Omental fat pad (tissue), 4 donors: ENCODE data around the gene KIF5A. TPM values are rescaled to one million over a fixed set of nuclear protein-coding genes. Genes with fewer than 3 reads are reported as not detected.
A peak's percentile ranks its signal among the peaks of the same experiment; 100 is the strongest.

ENCODE experiments used
- ATAC-seq: fragments of 150-250 bp; one replicate; pipeline ENCODE4 v1.9.1; 2016; ENCODE audit warnings: mild to moderate bottlenecking, moderate library complexity; ENCODE audit not compliant: low FRiP score
- DNase-seq: peaks from one replicate; pipeline ENCODE4 v3.0.0-alpha.2; 2019; ENCODE audit warnings: low spot score
- CTCF ChIP-seq, 3 donors: fragments of 450-650 bp; IDR thresholded peaks; one replicate each; pipeline ENCODE4 v1.5.1; 2016 to 2017; ENCODE audit warnings: antibody characterized with exemption in 3 of 3, mild to moderate bottlenecking in 3 of 3, moderate library complexity in 2 of 3
- total RNA-seq, 4 donors: library from RNA; depleted of rRNA; stranded (reverse); fragments of >200 nt; gene quantifications; one replicate each; pipeline ENCODE4 v1.1.0, GENCODE V29; 2016

KIF5A gene
- total RNA-seq, 4 donors from 2014 or later: 0.09 to 0.13 TPM; not detected in 2

- TF ChIP-seq CTCF (IDR thresholded peaks at IDR 0.05): no peak
- ATAC-seq: no peak
- no peak for DNase-seq
Observed at GRCh38 chr12:57628280-57629191, 78.7 kb downstream of the KIF5A start.

- no peak for TF ChIP-seq CTCF (IDR thresholded peaks at IDR 0.05)
- DNase-seq (no peak), ATAC-seq (no peak)
Observed at GRCh38 chr12:57629897-57630471, 80.1 kb downstream of the KIF5A start.

- ATAC-seq (no peak), DNase-seq (no peak)
- no peak for TF ChIP-seq CTCF (IDR thresholded peaks at IDR 0.05)
Observed at GRCh38 chr12:57630891-57631433, 81.1 kb downstream of the KIF5A start.

GRCh38 chr12:57631566-57632072 lies 81.8 kb downstream of the KIF5A start:
- DNase-seq (no peak), ATAC-seq (no peak)
- TF ChIP-seq CTCF (IDR thresholded peaks at IDR 0.05): no peak

DNA sequence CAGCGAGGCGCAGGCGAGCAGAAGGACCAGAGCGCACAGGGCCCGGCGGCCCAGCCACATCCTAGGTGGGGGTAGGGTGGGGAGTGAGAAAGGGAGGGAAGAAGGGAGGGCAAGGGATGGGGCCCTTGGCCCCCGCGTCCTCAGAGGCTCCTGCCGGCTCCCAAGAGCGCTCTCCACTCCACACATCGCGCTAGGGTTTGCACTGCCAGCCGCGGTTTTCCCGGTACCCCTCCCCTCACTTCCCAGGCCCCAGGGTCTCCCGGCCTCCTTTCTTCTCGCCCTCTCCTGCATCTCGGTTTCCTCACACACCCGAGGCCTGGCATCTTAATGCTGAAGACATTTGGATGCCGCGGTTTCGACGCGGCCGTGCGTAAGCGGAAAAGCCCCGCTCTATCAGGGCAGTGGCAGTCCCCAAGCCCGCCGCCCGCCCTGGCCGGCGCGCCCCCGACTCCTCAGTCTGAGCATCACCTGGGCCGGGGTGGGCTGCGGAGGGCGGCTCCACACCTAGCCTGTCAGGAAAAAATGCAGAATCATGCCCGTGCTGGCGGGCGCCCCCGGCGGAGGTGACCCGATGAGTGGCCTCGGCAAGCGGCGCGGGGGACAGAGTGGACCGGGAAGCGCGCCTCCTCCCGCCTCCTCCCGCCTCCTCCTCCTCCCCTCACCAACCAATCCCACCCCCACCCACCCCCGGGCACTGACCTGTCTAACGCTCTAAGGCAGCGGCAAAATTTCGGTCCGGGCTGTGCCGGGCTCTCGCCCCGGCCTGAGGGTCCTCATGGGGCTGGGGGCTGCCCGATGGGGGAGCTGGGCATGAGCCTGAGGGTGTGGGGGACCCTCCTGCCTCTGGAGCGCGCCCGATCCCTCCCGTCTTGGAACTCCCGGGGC lies 82.5 kb downstream of the KIF5A start:
- no peak for TF ChIP-seq CTCF (IDR thresholded peaks at IDR 0.05)
- ATAC-seq: peak; percentile 23
- DNase-seq: no peak

GRCh38 chr12:57632958-57633840 lies 83.4 kb downstream of the KIF5A start, which contains the start of gene B4GALNT1:
Gene B4GALNT1, minus strand, starts transcription at chr12:57633201. Its CDS starts 1,069 bp downstream, at chr12:57632132.
- peak; percentile 92 for ATAC-seq
- TF ChIP-seq CTCF (IDR thresholded peaks at IDR 0.05): peak in 1 of 3 donors; percentile 39
- no peak for DNase-seq
